GM19239 (cell line): ENCODE results near the gene BORCS5.
"Not testable (repeated sequence)": the region's sequence is repeated elsewhere in the genome, so short reads cannot be mapped to it uniquely, and the experiment has no call there.

Experiments used
- DNase-seq: peaks from one replicate; pipeline ENCODE4 v3.0.0; 2011; ENCODE audit warnings: low spot score; ENCODE audit not compliant: insufficient read length
- FAIRE-seq: peaks from 2 replicates; lab custom pipeline; 2011; peaks lifted over from hg19 to GRCh38; lab: Jason Lieb, UNC

BORCS5 gene

GRCh38 chr12:12476857-12477531, 120.1 kb downstream of the BORCS5 start:
- DNase-seq (no peak), FAIRE-seq (no peak)

DNA sequence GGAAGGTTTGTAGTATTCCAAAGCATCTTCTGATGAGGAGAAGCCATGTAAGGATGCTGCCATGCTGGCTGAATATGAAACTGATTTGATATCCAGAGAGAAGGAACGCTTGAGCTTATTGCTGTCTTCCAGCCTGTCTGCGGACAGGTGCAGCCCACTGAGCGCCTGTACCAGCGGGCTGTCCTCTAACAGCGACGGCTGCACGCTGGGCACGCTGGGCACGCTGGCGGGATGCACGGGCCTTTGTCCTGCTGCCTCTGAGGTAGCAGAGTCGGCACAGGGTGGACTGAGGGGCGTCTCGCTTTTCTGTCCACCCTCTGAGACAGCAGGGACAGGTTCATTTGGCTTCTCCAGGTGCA, 120.6 kb downstream of the BORCS5 start:
- DNase-seq, result no peak
- no peak for FAIRE-seq

DNA sequence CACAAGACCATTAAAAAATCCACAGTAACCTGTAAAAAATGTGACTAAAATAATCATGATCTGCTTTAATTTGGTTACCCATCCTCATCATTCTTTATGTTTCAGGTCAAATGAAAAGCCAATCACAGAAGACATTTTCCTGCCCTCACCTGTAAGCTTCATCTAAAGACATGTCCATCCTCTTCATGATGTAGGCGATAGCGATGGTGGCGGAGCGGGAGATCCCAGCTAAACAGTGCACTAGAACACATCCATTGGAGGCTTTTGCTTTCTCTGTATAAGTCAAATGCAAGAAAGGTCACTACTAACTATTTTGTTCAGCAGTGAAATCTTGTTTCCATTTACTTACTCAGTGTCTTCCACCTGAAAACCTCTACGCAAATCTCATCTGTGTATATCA, 123.2 kb downstream of the BORCS5 start:
- DNase-seq (no peak), FAIRE-seq (peak; percentile 74)

- DNase-seq (no peak), FAIRE-seq (peak; percentile 82)
These were observed 124.8 kb downstream of the BORCS5 start for GRCh38 chr12:12481631-12482030.

DNA sequence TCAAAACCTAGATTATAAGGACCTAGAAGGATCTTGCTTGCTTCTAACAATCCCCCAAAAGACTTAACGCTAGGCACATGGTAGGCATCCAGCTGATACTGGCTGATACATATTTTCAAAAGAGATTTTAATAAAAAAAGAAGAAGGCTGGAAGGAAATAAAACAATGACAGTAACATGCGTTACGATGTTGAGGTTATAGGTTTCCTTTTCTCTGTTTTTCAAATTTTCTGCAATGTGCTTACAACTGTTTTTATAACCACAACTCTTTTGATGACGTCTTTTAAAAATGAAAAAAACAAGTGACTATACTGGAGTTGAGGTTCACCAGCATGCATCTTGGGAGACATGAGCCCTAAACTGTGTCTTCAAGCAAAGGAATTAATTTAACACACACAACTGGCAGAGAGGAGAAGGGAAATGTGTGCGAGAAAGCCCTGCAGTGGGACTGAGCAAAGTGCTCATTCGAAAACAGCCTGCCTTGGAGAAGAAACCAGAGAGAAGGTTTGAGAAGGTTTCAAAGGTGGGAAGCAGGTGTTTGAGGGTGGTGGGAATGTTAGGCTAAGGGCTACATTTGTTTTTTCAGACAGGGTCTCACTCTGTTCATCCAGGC, 125.4 kb downstream of the BORCS5 start:
- FAIRE-seq, result peak; percentile 79
- no peak for DNase-seq

DNA sequence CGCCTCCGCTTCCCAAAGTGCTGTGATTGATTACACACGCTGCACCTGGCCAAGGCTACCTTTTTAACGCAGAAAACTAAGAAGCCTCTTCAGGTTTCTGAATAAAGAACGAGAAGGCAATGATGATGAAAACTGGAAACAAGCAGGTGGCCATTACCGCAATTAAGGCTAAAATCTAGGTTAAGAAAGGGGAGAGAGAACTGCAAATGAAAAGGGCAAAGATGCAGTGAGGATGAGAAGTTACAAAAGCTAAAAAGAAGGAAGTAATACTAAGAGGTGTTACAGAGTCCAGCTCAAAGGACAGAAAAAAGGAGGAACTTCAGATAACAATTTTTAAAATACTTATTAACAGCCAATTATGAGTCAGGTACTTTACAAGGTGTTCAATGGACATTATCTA, 126.1 kb downstream of the BORCS5 start:
- FAIRE-seq, result peak; percentile 78

GRCh38 chr12:12483438-12483837, 126.6 kb downstream of the BORCS5 start:
- FAIRE-seq (peak; percentile 73), DNase-seq (no peak)

More for the DNA sequence above, 126.1 kb downstream of the BORCS5 start:
- DNase-seq, result no peak

- no peak for DNase-seq
- FAIRE-seq, result peak; percentile 88
These were observed 129.9 kb downstream of the BORCS5 start for GRCh38 chr12:12486661-12487240.

DNA sequence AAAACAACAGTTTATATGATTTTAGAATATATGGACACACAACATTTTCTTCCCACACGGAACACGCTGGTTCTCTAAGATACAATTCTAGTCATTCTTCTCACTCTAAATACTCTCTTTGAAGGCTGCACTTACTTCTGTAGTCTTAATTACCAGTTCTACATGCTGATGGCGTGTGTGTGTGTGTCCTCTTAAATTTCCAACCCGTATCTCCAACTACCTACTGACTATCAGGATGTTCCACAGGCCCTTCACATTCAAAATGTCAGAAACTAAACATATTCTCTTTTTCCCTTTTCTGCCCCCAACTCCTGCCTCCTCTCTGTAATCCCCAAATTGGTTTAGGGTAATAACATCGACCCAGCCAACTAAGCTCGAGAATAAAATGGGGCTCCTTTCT, 130.6 kb downstream of the BORCS5 start:
- DNase-seq (no peak), FAIRE-seq (peak; percentile 39)

- FAIRE-seq (no peak), DNase-seq (no peak)
These were observed 131.4 kb downstream of the BORCS5 start for GRCh38 chr12:12488296-12488695.

DNA sequence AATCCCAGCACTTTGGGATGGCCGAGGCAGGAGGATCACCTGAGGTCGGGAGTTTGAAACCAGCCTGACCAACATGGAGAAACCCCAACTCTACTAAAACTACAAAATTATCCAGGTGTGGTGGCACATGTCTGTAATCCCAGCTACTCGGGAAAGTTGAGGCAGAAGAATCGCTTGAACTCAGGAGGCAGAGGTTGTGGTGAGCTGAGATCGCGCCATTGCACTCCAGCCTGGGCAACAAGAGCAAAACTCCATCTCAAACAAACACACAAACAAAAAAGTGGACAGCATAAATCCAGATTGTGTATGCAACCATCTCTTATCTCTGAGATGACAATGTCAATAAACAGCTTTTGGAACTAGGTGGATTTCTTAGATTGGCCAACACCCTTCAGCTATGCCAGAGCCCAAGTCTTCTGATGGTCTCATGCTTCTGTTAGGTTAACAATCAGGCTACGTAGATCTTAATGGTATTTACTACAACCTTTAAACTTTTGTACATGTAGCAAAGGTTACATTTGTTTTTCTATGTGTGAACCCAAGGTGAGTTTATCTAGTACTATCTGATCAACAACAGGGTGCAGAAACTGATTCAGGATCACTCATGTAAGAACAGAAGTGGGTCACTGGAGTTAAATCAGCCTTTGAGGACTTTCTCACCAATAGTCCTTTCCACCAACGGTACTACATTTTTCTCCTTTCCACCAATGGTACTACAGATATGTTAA, 132.1 kb downstream of the BORCS5 start:
- FAIRE-seq (peak; percentile 44), DNase-seq (no peak)

DNA sequence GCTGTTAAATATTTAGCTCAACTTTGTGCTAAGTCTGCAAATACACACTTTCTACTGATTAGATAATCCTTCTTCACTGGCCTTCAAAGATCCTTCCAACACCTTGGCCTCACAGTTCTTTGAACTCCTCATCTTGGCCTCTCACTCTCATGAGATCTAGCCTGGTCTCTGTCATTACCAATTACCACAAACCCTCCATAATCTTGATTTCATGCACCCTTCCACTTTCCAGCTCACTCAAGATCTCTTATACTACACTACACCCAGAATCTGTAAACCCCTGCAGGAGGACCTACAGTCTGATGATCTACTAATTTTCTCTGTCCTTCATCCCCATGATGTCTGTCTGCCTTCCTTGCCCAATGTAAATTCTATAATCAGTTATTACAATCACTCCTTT, 134.7 kb downstream of the BORCS5 start:
- no peak for DNase-seq
- FAIRE-seq, result no peak

- no peak for FAIRE-seq
- DNase-seq, result no peak
These were observed 135.7 kb downstream of the BORCS5 start for GRCh38 chr12:12492547-12492946.

DNA sequence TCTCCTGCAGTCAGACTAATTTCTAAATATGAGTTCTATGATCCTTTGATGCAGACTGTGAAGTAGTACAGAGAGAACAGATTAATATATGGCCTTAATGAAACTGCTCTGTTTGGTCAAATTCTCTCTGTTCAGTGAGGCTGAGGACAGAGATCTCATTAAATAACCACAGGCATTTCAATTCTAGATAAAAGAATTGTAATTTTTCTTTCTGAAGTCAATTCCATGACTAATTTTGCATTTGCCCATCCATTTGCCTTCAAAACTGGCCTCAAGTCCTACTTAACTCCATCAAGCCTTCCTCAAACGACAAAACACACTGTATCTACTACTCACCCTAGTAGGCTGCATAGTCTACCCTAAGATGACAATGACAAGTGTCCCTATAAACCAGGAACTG, 138.7 kb downstream of the BORCS5 start:
- DNase-seq, result no peak
- no peak for FAIRE-seq

GRCh38 chr12:12498210-12498609, 141.3 kb downstream of the BORCS5 start:
- no peak for FAIRE-seq

DNA sequence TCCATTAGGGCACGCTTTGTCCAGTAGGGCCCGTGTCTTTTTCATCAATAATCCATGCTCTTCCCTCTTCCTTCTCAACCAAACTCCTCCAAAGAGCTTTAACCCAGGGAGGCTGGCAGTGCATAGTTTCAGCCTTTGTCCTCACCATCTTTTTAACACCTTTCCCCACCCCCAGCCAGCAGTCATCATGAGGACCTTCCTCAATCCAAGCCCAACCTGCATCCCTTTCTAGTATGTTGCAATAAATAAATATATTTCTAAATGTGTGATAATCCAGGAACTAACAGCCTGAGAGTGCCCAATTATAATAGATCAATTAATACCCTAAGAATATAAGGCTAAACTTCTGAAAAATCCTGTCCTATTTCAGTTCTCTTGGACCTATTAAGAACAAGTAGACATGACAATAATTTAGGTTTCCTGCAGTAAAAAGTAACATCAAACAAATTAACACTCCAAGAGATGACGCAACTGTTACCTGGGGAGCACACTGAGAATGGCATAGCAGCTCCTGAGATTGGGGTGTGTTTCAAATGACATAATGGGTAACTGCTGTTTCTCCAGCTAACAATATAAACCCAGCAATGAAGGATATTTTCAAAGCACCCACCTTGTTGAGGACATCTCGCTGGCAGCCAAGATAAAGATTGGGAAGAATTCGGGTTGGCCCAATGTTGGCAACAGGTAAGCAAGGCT, 143.2 kb downstream of the BORCS5 start:
- FAIRE-seq, result no peak
- no peak for DNase-seq

More at GRCh38 chr12:12498210-12498609, 141.3 kb downstream of the BORCS5 start:
- DNase-seq, result no peak

DNA sequence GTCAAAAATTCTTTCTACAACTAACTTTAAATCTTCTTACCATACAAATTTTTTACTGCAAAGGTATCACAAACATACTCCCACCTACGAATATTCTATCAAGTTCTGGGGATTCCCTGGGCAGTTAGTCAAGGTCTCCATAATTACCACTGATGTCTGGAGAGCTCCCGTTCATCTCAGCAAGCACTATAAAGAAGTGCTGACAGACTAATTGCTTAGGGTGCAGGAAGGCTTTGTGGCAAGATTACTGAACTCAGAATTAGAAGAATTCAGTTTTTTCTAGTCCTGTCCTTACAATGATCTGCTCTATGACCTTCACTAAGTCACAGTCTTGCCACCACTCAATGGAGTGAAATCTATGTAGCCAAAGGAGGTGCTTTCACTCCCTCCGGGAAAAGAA, 144.2 kb downstream of the BORCS5 start:
- DNase-seq, result no peak
- FAIRE-seq, result no peak

- not testable (repeated sequence) for DNase-seq, FAIRE-seq
These were observed 145.4 kb downstream of the BORCS5 start for GRCh38 chr12:12502130-12502814.

DNA sequence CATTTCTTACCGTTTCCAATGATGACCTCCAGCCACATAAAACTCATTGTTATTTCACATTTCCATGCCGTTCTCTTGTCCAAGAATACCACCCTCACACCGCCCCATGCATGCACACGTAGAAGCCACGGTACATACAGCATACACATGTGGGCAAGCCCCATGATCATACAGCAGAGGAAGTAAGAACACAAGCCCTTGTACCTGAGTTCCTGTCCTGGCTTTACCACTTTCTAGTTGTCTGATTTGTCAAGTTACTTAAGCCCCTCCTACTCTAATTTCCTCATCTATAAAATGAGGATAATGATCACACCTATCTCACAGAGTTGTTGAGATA, 145.9 kb downstream of the BORCS5 start:
- DNase-seq (no peak), FAIRE-seq (peak; percentile 66)
